Aorta (tissue), 5 donors: ENCODE results near the gene AVPR2. TPM values are rescaled to one million over a fixed set of nuclear protein-coding genes. Genes with fewer than 3 reads are reported as not detected.

Experiments used
- ATAC-seq: fragments of 200-7000 bp; cut with Tn5 transposase; one replicate; pipeline ENCODE4 v1.9.1; 2022; ENCODE audit warnings: moderate library complexity; ENCODE audit not compliant: low FRiP score
- DNase-seq, 2 donors: peaks; one replicate each; pipeline ENCODE4 v3.0.0-alpha.2; 2020
- H3K27ac ChIP-seq, 2 donors: one replicate each; pipeline ENCODE4 v1.5.1; 2013; ENCODE audit warnings: low read length in 2 of 2, mild to moderate bottlenecking in 2 of 2, moderate library complexity in 2 of 2, control low read depth in 1 of 2, inconsistent platforms in 1 of 2, low read depth in 1 of 2
- H3K27me3 ChIP-seq, 2 donors: one replicate each; pipeline ENCODE4 v1.6.1; 2013; ENCODE audit warnings: control low read depth in 1 of 2, low read length in 1 of 2, mild to moderate bottlenecking in 1 of 2, moderate library complexity in 1 of 2; ENCODE audit not compliant: insufficient read depth in 2 of 2, control insufficient read depth in 1 of 2
- H3K36me3 ChIP-seq, 2 donors: one replicate each; pipeline ENCODE4 v1.6.1; 2013; ENCODE audit warnings: control low read depth in 1 of 2, low read length in 1 of 2, mild to moderate bottlenecking in 1 of 2; ENCODE audit not compliant: insufficient read depth in 2 of 2, control insufficient read depth in 1 of 2
- H3K4me1 ChIP-seq, 2 donors: one replicate each; pipeline ENCODE4 v1.6.1; 2013; ENCODE audit warnings: low read length in 2 of 2, control low read depth in 1 of 2, mild to moderate bottlenecking in 1 of 2, moderate library complexity in 1 of 2; ENCODE audit not compliant: insufficient read depth in 2 of 2, control insufficient read depth in 1 of 2
- H3K4me3 ChIP-seq, 2 donors: one replicate each; pipeline ENCODE4 v1.5.1; 2013; ENCODE audit warnings: low read length in 2 of 2, control low read depth in 1 of 2, mild to moderate bottlenecking in 1 of 2
- H3K9me3 ChIP-seq: one replicate; pipeline ENCODE4 v1.6.1; 2013; ENCODE audit warnings: mild to moderate bottlenecking, low read length; ENCODE audit not compliant: control insufficient read depth
- WGBS, 2 donors: extraction: QIAGEN DNeasy Blood & Tissue Kit; methylation state at CpG; one replicate each; pipeline ENCODE4 v1.1.7; 2013; 5-methylcytosine and 5-hydroxymethylcytosine counted together
- intact Hi-C, 2 donors: fragments of 100-400 bp; cut with DNase I; formaldehyde crosslinking; loops; one replicate each; pipeline versions ENCODE4 v1.14.2 to v1.15.0; 2022
- polyA plus RNA-seq, 2 donors: library from polyadenylated mRNA; stranded (reverse); fragments of 200-250 nt; gene quantifications; one replicate each; pipeline ENCODE4 v1.2.3, GENCODE V29; 2013
- total RNA-seq, 2 donors: library from RNA; stranded (reverse); fragmentation: NEBNext Ultra II Directional; extraction: Animal tissue kit (Norgen Biotek cat#: 25700); gene quantifications; one replicate each; pipeline ENCODE4 v1.2.1, GENCODE V29; 2021
- donor health status: healthy with polysubstance abuse.
- donor health status: Bipolar disorder and iron deficiency.
- donor health status: DM: no; HTN: no; CAD: no.
- donor health status: DM: no; HTN: no; CAD: no.
- donor health status: DM: yes; HTN: yes; CAD: no.

The AVPR2 gene
- total and polyA plus RNA-seq, 4 donors: 0.23 to 4.6 (median 3.0) TPM; not detected in 1

DNA sequence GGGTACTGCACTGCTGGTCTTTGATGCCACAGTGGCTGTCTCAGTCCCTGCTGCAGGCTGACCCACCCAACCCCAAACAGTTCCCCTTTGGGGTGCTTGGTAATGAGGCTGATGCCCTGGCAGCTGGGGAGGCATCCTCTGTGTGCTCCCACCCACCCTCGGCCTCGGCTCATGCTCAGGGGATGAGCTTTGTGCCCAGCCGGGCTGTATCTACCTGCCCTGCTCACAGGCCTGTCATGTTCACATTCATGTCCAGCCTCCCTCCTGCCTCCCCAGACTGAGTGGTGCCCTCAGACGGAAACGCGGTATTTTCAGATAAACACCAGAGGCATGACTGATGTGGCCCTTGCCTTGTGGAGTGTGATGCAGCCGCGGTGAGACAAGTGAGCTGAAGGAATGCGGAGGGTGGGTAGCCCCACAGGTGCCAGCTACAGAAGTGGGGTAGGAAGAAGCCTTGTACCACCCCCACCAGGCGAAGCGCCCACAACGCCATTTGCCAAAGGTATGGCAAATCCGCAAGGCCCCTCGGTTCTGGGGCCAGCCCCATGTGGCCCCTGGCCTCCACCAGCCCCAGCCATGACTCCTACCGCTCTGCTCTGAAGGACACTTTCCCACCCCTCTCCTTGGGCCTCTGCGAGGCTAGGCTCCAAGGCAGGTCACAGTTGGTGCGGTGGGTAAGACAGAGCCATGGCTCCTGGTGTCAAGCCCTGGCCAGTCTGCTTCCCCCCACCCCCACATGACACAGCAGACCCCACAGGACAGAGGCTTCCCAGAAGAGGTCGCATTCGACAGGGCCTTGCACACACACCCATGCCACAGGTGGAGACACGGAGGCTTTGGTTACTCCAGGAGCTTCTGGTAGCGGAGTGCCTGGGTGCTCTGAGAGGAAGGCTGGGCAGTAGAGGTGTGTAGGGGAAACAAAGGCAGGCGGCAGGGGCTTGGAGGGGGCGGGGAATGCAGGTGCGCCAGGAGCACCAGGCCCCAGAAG lies 41.8 kb downstream of the AVPR2 start:
- Histone ChIP-seq H3K4me3 (no peak overlapping the region), H3K36me3 (no peaks in the 10 kb centered on the region), H3K9me3 (no peaks in the 10 kb centered on the region), H3K27me3 (no peaks in the 10 kb centered on the region), H3K4me1 (no peaks in the 10 kb centered on the region), H3K27ac (no peak overlapping the region)
- DNase-seq: no peak
- intact Hi-C loops: loop anchor here in 1 of 2 donors (10.0 kb wide), 1 partner anchor 981 kb away; no protein-coding TSS in a partner anchor
- no peak for ATAC-seq
- WGBS, 2 donors: 79 to 87% methylated on average over 24 of the region's 24 CpGs

DNA sequence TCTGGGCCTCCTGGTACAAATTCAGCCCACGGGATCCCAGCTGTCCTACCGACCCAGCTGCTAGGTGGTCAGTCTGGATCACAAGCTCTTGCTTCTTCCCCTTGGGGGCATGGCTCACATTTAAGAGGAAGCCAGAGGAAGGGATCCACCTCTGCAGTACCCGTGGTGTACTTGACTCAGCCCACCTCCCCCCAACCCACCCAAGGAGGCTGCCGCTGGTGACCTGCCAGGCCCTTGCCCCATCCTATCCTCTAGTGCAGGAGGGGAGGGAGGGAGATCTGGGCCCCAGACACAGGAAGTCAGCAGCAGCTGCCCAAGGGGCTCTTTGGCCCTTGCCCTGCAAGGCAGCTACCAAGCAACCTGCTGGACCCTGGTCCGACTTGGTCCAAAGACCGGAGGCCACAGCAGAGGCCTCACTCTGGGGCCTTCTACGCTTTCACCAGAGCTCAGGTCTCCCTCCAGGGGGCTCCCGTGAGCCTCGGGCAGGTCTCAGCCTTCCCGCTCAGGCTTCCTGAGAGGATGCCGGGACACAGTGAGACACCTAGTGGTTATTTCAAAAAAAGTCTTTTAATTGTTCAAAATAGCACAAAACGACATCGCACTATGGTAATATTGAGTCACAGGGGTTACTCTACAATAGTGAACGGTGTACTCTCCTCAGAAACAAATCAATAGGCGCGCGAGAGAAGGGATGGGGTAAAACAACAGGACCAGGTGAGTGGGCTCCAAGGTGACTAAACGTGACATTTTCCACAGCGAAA lies 42.7 kb downstream of the AVPR2 start:
- H3K27me3 ChIP-seq: no peaks in the 10 kb centered on the region
- no peak overlapping the region for H3K4me3 ChIP-seq
- H3K36me3 ChIP-seq: no peaks in the 10 kb centered on the region
- no peaks in the 10 kb centered on the region for H3K4me1 ChIP-seq
- DNase-seq (peak; percentile 85 to 90), ATAC-seq (peak; percentile 77)
- H3K27ac ChIP-seq: no peak overlapping the region
- no peaks in the 10 kb centered on the region for H3K9me3 ChIP-seq
- 41 to 62% methylated on average over 19 of the region's 19 CpGs for WGBS, 2 donors
- intact Hi-C loops: loop anchor here in 1 of 2 donors (10.0 kb wide), 1 partner anchor 982 kb away; no protein-coding TSS in a partner anchor

DNA sequence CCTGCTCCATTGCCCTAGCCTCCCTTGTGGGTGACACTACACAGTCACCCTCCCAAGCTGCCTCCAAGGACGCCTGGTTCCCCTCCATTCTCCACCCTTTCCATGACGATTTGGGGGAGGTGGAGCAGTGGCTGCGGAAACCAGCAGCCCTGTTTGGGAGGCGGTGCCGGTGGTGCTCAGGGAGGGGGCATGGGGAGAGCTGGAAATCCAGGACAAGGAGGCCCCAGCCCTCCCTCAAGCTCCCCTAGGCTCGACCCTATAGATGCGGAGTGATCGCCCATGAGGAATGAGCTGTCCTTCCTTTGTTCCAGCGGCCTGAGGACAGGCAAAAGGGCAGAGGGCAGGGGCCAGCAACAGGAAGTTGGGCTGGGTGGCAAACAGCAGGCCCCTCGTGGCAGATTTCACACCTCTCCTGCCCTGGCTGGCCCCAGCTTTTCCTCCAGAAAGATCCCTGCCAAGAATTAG lies 43.6 kb downstream of the AVPR2 start:
- 79 to 81% methylated on average over 10 of the region's 10 CpGs for WGBS, 2 donors
- no peak overlapping the region for H3K4me3 ChIP-seq
- H3K9me3 ChIP-seq: no peaks in the 10 kb centered on the region
- H3K4me1 ChIP-seq: no peaks in the 10 kb centered on the region
- no peaks in the 10 kb centered on the region for H3K36me3 ChIP-seq
- intact Hi-C loops: loop anchor here in 1 of 2 donors (10.0 kb wide), 1 partner anchor 983 kb away; no protein-coding TSS in a partner anchor
- no peak for DNase-seq
- ATAC-seq: no peak
- H3K27me3 ChIP-seq: no peaks in the 10 kb centered on the region
- no peak overlapping the region for H3K27ac ChIP-seq

DNA sequence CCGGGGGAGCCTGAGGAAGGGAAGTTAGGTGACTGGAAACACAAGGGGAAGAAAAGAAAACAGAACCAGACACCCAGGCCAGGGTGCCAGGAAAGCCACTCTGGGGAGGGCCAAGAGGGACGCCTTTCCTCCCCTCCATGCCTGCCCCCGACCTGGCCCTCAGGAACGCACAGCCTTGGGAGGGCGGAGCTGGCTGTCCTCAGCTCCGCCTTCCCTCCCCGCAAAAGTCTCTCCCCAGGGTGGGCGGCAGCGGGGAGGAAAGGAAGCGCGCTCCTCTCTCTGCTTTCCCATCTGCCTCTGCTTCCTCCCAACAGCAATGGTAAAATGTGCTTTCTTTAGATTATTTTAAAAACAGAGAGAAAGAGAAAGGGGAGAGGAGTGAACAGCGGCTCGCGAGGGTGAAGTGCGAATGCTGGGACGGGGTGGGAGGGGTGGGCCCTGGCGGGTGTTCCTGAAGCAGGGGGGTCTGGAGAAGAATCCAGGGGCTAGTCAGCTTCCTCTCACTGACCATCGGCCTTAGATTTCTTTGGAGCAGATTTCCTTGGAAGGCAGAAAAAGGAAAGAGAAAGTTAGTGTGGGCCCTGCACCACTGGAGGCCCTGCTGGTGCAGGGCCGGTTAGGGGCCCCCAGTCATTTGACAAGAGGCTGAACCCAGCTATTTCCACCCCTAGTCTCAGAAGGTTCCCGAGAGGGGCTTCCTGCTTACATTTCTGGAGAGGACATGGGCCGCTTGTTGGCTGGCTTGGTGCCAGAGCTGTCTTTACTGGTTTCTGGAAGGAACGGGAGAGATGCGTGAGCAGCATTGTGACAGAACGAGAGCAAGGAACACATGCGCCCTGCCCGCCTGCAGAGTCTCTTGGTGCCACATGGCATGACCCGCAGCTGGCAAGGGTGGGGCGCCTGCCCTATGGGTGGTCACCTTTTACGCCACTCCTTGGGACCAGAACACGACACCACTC lies 44.7 kb downstream of the AVPR2 start:
- Histone ChIP-seq H3K27me3 (no peaks in the 10 kb centered on the region), H3K4me3 (no peak overlapping the region), H3K27ac (no peak overlapping the region), H3K4me1 (no peaks in the 10 kb centered on the region), H3K9me3 (no peaks in the 10 kb centered on the region), H3K36me3 (no peaks in the 10 kb centered on the region)
- ATAC-seq (no peak), DNase-seq (no peak)
- intact Hi-C loops: loop anchor here in 1 of 2 donors (10.0 kb wide), 1 partner anchor 984 kb away; no protein-coding TSS in a partner anchor
- WGBS, 2 donors: 77 to 85% methylated on average over 27 to 30 of the region's 30 CpGs

DNA sequence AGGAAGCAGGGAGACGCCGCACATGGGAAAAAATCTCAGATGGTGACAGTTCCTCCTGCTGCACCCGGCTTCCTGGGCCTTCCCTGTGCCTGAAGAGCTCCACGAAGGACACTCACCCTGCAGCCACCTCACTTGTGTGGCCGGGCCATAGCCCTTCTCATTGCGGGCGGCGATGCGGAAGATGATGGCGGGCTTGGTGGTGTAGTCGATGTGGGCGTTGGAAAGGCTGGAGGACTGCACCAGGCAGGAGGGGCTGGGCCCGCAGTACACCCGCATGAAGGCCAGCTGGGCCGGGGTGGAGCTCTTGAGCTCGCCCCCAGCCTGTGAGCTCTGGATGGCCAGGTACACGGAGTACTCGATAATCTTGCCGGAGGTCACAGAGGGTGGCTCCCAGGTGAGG lies 45.7 kb downstream of the AVPR2 start:
- Histone ChIP-seq H3K4me1 (no peaks in the 10 kb centered on the region), H3K36me3 (no peaks in the 10 kb centered on the region), H3K27me3 (no peaks in the 10 kb centered on the region), H3K4me3 (no peak overlapping the region), H3K27ac (no peak overlapping the region), H3K9me3 (no peaks in the 10 kb centered on the region)
- intact Hi-C loops: loop anchor here (5.0 to 10.0 kb wide), 3 partner anchors 188 to 995 kb away; partner anchors contain the start of gene PLXNB3 (in 1 of the 2)
- ATAC-seq (no peak), DNase-seq (no peak)
- WGBS, 2 donors: 84 to 88% methylated on average over 19 of the region's 19 CpGs

DNA sequence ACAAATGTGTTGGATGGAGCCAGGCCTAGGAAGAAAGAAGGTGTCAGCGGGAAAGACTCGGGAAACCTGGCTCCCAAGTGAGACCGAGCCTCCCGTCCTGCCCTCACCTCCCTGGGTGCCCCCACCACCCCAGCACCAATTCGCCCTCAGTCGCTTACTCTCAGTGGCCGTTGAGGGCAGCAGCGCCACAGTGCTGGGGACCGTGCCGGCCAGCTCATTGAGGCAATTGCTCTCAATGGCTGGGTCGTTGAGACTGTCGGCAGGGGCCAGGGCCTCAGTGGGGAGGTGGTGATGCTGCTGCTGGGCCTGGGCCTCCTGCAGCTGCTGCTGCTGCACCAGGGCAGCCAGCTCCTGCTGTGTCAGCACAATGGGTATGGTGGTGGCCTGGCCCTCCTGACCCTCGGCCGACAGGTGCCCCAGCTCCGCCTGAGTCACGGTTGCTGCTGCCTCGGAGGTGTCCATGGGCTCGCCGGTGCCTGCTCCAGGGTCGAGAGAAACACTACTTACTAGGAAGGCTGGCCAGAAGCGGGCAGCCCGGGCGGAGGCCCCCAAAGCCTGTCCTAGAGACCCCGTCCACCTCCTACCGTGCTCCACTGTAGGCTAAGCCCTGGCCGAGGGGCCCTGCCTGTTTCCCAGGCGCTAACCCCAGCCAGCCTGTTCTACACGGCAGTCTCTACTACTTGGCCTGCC lies 47.4 kb downstream of the AVPR2 start:
- Histone ChIP-seq H3K4me3 (no peak overlapping the region), H3K27ac (no peak overlapping the region), H3K36me3 (no peaks in the 10 kb centered on the region), H3K27me3 (no peaks in the 10 kb centered on the region), H3K9me3 (no peaks in the 10 kb centered on the region), H3K4me1 (no peaks in the 10 kb centered on the region)
- intact Hi-C loops: loop anchor here (2.0 to 10.0 kb wide), 4 partner anchors 187 to 997 kb away; partner anchors contain the start of gene PLXNB3 (in 2 of the 2)
- 91 to 92% methylated on average over 25 to 28 of the region's 28 CpGs for whole genome bisulfite sequencing, 2 donors
- no peak for ATAC-seq
- no peak for DNase-seq

DNA sequence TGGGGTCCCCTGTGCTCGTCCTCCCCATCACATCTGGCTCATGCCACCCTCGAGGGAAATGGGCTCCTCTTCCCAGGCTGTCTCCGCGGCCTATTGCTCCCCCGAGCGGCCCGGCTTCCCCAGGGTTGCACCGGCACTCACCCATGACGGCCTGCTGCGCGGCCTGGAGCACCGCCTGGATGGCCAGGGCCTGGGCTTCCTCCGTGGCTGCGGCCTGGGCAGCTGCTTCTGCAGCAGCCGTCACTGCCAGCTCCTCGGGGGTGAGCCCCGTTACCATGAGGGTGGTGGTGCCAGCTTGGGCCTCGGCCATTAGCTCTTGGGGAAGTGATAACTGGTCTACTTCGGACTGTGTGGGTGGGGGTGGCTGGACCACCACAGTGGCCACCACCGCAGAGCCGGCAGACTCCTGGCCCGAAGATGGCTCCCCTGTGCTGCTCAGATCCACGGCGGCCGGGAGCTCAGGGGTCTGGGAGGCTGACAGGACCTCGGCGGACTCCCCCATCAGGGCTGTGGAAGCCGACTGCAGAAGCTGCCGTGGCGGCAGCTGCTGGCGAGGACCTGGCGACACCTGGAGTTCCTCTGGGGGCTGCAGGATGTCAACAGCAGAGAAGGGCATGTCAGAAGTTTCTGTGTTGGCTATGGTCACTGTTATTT lies 48.0 kb downstream of the AVPR2 start:
- H3K4me1 ChIP-seq: no peaks in the 10 kb centered on the region
- intact Hi-C loops: loop anchor here (2.0 to 10.0 kb wide), 4 partner anchors 188 to 998 kb away; partner anchors contain the start of gene PLXNB3 (in 2 of the 2)

More for the DNA sequence above, 48.0 kb downstream of the AVPR2 start:
- no peaks in the 10 kb centered on the region for H3K9me3 ChIP-seq
- H3K27me3 ChIP-seq: no peaks in the 10 kb centered on the region
- no peak for DNase-seq
- 81 to 86% methylated on average over 32 of the region's 32 CpGs for WGBS, 2 donors
- H3K4me3 ChIP-seq: no peak overlapping the region
- H3K27ac ChIP-seq: peak overlapping the region in 1 of 2 donors; percentile 9
- no peak for ATAC-seq
- H3K36me3 ChIP-seq: no peaks in the 10 kb centered on the region
